GM19025 (cell line): Measurements from ENCODE around the gene RTP5.

Experiments used
- ATAC-seq: cut with Tn5 transposase; IDR thresholded peaks from one replicate; pipeline ENCODE4 v1.9.1; 2021; ENCODE audit warnings: mild to moderate bottlenecking, low read depth, moderate library complexity; ENCODE audit not compliant: unreplicated experiment

Gene RTP5

DNA sequence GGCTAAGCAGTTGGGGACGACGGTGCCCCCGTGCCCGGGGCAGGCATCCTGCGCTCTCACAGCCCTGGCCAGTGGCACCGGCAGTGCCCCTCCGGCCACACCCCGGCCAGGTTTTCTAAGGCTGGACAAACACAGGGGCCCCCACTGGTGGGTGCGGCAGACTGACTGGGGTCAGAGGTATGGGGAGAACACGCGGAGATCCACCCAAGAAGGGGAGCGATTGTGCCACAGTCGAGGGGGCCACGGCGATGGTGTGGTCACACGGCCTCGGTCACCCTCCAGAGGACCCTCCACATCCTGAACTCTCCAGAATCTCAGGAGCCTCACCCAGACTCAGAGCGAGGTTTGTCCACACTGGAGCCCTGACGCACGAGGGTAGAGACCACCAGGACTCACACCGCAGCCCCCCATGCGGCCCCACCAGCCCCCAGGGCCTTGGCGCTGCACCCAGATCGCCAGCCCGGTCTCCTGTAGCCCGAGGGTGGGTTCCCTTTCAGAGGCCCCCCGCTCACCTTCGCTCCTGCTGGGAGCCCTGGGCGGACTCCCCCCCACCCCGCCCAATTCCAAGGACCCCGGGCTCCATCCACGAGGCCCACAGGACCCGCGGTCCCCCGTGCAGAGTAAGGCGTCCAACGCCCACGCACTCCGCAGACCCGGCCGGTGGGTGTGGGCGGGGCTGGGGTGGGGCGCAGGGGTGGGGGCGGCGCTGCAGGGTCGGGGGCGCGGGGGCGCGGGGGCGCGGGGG lies 26.0 kb upstream of the RTP5 start:
- ATAC-seq: no peak

DNA sequence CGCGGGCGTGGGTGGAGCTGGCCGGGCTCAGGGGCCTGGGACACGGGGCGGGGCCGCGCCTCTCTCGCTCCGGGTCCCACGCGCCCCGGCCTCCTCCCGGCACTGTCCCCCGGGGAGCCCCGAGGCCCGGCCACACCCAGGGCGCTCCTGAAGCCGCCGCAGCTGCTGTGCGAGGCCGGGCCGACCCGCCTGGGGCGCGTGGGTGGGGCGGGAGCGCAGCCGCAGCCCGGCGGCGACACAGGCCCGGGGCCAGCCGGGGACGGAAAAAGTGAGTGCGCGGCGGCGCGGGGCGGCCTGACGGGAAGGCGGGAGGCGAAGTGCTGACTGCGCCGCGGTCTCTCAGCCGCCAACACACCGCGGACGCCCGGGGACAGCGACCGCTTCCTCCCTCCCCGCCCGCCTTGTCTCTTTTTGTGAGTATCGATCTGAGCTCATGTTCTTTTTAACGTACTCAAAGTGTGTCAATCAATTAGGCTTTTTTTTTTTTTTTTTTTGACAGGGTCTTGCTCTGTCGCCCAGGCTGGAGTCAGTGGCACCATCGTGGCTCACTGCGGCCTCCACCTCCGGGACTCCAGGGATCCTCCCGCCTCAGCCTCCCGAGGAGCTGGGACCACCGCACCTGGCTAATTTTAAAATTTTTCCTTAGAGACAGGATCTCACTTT lies 25.3 kb upstream of the RTP5 start:
- ATAC-seq: peak; percentile 41

DNA sequence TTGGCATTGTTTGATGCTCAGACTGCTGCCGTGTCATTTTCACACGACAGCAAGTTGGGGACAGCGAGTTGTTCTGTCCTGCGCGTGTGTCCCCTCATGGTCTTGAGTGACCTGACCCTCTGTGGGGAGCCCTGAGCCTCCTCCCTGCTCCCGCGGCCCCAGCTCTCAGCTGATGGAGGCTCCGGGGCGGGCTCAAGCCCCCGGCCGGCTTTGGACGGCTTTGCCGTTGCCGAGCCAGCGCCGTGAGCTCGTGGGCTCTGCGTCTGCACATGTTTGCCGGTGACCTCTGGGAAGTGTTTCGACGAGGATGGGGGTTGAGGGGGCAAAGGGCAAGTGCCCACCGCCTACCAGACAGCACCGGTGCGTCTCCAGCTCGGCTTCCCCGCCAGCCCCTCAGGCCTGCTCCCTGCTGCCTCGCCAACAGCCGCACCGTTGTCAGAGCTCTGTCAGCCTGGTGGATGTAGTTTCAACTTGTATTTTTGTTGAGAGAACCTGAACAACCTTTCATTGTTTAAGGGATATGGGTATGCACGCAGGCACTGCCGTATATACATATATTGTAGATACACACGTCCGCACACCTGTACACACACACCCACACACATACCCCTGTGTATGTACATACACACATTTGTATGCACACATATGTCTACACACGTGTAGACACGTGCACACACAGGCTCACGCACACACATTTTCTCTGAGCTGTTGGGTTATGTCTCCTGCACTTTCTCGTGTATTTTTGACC lies 24.5 kb upstream of the RTP5 start:
- ATAC-seq: no peak

DNA sequence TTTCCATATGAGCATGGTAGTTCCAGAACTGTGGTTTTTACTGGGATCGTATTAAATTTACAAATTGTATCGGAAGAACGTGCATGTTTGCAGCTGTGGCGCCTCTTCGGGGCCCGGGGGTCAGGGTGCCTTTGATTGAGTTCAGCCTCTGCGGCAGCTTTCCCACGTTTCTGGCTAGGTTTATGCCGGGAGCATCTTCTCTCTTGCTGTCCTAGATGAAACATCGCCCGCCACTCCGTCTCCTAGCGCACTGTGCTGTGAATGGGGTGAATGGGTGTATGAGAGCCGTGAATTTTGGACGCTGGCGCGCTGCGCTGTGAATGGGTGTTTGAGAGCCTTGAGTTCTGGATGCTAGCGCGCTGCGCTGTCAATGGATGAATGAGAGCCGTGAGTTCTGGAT lies 23.1 kb upstream of the RTP5 start:
- ATAC-seq: no peak

DNA sequence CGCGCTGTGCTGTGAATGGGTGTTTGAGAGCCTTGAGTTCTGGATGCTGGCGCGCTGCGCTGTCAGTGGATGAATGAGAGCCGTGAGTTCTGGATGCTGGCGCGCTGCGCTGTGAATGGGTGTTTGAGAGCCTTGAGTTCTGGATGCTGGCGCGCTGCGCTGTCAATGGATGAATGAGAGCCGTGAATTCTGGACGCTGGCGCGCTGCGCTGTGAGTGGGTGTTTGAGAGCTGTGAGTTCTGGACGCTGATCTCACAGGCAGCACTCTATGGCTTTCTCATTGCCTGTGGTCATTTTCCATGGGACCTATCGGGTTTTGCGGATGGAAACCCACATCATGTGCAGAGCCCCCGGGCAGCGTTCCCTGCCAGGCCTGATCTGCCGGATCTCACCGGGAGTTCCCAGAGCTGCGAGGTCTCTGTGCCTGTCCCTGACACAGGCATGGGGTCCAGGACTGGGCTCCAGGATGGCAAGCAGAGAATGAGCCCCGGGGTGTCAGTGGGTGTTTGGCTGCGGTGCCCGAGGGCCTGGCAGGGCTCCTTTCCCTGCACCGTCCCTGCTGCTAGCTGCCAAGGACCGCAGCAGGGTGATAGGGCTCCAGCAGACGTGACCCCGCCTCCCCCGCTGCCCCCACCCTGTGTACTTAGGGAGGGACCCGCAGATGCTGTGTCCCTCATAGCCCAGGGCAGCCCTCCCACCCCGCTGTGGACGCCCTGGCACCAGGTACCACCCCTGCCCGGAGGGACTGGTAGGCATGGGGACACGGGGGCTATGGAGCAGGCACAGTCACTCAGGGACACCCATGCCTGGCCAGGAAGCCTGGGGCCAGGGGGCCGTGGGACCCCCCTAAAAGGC lies 20.5 kb upstream of the RTP5 start:
- no peak for ATAC-seq

DNA sequence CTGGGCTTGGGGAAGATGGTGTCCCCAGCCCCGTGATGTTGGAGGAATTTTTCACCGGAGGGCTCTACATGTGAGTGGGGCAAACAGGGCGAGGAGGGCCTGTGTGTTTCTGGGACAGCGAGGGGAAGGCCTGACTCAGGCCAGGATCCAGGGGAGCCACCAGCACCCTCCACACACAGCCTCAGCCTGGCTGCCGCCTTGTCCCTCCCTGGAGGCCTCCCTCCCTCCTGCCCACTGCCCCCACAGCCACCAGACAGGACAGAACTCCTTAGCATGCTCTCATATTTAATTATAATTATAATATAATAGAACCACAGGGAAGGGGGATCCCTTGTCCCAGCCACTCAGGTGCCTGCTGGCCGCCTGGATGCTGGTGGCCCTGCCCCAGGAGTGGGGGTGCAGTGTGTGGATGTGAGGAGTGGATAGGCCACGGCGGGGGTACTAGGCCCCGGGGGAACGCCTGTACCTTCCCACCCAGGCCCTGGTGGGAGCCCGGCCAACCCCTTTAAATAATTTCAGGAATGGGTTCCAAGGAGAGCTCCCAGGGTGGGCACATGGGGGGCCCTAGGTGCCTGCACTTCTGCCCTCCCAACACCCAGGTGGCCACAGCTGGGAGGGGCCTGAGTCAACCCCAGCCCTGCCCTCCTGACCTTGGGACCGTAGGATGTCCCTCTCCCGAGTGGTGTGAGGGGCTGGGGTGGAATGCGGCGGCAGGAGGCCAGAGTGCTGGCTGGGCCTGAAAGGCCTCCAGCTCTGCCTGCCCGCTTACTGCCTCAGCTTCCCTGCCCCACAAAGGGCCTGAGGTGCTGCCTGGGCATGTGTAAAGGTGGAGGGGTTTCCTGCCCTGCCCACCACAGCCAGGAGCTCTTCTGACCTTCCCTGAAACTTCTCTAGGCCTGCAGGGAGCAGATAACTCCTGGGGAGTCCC lies 19.6 kb upstream of the RTP5 start:
- no peak for ATAC-seq

DNA sequence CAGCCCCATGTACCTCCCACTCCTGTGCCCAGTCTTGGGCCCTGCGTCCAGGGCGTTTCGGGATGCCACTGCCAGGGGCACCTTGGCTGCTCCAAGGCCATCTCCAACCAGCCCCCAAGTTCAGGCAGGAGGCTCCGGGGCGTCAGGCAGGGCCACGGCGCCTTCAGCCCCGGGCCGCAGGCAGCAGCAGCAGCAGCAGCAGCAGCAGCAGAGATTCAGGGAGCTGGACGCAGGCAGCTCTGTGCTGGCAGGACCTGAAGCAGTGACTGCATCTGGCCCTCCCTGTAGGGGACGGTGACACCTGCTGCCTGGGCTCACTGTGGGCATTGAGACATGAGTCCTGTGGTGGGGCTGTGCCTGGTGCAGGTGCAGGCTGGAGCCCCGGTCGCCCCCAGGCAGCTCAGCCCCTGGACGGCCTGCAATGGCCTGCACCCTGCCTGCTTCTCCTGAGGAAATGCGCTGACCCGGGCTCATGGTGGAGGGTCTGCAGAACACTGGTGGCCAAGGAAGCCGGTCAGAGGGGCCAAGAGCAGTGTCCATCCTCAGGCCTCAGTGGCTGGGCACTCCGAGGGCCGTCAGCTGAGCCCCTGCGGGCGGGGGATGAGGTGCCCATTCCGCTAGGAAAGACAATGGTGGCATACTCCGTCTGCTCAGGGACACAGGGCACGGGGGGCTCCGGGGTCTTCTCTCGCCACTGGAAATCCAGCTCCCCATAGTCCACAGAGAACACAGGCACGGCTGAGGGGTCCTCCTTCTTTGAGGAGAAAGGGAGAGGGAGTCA lies 18.8 kb upstream of the RTP5 start:
- no peak for ATAC-seq

DNA sequence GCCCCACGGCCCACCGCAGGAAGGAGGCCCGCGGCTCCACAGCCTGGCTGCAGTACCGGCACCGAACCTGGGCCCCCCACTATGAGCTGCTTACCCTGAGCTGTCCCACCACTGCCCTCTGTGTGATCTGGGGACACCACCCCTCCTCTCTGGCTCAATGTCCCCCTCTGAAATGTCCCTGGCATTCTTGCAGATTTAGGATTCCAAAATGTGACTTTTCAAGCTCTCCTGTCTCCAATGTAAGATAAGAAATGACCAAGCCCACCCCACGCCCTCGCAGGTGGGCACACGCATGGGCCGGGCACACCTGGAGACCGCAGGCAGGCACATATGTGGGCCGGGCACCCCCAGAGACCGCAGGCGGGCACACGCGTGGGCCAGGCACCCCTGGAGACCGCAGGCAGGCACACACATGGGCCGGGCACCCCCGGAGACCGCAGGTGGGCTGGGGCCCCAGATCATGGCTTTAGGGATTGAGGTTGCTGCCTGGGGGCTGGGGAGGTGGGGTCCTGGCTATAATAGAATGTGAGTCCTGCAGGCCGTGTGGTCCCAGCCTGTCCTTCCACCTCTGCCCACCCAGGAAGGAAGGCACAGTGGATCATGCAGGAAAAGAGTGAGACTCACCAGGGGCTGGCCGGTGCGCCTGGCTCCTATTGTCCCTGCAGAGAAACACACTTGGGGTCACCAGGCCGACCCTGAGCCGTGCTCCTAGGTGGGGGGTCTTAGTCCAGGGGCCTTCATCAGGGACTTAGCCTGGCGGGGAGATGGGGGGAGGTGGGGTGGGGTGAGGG lies 18.0 kb upstream of the RTP5 start:
- no peak for ATAC-seq

DNA sequence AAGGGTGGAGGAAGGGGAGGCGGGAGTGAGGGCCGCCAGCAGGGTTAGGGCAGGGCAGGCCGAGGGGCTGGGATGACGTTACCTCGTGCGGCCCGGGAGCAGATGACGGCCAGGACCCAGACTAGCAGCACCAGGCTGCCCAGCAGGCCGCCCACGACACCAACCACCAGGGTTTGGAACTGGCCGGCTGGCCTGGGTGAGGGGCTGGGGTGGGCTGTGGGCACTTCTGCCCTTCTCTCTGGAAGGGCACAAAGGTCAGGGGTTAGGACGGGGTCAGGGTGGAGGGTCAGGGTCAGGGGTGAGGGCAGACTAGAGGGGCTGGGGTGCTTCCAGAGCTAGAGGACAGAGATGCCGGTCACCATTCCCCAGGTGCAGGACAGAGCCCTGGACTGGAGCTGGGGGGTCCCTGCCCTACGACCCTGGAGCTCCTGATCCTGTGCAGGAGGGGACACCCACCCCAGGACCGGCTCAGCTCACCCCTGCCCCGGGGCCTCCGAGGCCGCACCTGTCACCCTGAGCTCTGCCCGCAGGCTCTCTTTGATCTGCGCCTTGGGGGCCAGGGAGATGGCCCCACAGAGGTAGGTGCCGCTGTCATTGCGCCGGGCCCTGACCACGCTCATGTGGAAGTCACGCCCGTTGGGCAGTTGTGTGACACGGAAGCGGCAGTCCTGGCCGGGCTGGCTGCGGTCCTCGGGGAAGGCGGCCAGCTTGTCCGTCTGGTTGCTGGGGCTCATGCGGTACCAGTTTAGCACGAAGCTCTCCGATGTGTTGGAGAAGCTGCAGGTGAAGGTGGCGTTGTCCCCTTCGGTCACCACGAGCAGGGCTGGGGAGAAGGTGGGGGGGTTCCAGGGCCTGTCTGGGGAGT lies 17.2 kb upstream of the RTP5 start:
- ATAC-seq: no peak

DNA sequence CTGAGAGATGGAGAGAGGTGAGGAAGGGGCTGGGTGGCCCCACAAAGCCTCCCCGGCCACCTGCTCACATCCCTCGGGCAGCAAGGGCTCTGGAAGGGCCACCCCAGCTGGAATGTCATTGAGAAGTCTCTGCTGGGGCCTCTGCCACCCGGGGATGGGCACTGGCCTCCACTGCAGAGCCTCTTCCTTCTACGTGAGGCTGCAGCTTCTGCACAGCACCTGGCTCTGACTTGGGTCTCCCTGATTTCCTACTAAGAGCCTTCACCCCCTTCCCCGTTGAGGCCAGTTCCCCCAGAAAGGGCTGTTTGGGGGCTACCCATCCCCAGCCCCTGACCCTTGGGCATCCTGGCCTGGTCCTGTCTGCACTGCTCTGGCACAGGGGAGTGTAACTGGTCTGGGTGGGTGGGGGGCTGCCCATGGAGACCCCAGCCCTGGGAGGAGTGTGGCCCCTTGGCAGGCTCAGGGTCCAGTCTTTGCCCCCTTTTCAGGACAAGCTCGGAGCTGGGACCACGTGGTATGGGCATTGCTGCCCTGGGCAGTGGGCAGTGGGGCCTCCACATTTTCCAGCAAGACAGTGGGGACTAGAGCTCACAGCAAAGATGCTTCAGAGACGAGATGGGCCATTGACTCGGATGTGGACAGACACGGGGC lies 16.4 kb upstream of the RTP5 start:
- no peak for ATAC-seq

DNA sequence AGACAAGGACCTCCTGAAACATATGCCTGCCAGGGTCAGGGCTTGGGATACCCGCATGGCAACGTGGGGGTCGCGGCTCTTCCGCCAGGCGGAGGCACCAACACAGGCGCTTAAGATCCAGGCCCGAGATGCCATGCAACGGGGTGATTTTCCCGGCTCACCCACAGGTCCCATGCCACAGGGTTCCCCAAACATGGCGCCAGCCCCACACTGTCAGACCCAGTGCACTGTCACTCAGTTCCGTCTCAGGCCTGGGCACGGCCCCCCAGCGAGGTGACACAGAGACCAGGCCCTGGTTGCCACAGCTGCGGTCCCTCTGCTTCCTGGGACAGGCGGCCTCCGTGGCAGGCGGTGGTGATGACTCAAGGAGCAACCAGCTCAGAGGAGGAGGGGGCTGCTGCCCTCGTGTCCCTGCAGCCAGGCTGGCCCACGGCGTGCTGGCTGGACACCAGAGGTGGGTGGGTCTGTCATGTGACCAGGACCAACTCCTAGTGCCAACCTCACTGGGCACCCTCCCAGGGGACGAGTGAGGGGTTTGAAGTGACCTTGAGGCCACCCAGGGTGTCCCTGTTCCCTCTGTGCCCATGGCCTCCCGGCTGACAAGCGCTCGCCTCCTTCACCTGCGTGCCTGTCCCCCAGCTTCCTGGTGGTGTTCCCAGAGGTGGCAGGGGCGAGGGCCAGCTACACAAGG lies 15.7 kb upstream of the RTP5 start:
- no peak for ATAC-seq

DNA sequence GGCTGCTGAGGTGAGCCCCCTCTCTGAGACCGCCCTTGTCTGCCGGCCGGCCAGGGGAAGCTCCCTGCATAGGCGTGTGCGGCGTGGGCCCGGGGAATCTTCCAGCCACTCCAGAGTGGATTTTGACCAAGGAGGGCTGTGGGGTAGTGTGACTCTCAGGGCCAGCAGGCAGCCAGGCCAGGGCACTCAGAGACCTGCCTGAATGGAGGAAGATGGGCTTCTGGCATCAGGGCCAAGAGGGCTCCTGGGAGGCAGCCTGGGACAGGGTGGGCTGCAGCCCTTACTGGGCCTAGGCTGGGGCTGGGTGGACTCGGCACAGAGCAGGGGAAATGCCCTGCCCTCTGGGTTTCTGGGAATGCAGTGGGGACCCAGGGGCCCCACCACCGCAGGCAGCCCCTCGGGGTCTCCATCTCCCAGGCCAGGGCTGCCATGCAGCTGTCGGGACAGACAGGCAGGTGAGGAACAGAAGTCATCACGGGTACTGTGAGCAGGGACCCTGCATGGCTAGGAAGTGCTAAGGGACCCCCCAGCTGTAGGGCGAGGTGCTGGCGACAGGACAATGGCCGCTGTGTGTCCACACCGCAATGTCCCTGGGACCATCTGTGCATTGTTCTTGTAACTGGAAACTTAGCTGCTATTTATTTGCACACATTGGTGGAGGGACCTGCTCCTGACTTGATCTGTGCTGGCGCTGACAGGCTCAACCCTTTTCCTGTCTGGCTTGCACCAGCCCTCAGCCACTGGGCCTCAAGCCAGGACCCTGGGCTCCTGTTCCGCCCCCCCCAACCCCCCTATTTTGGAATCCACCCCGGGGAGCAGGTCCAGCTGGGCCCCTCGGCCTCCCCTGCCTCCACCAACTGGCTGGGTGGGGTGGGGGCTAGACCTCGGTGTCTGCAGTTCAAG lies 14.9 kb upstream of the RTP5 start:
- ATAC-seq: no peak

DNA sequence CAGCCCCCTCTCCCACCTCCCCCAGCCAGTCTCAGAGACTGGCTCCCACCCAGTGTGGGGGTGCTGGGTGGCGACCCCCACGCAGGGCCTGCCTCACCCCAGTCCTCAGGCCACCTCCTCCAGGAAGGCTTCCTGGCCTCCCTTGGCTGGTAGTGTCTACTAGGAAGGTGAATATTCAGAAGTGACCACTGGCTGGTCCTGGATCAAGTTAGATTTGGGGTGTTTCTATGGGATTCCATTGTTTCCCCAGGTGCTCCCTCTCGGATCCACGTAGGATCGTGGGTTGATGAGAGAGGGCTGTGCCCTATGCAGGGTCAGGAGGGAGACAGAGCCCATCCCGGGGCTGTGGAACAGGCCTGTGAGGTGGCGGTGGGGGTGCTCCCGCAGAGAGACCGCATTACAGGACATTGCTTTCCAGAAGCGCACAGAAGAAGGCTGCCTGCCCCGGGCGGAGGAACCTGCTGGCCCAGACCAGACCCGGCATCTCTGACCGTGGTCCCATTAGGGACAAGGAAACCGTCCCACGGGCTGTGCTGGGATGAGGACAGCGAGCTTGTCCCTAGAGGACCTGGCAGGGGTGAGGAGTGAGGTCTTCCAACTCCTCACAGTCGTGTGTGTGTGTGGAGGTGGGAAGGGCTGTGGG lies 14.2 kb upstream of the RTP5 start:
- ATAC-seq: no peak

DNA sequence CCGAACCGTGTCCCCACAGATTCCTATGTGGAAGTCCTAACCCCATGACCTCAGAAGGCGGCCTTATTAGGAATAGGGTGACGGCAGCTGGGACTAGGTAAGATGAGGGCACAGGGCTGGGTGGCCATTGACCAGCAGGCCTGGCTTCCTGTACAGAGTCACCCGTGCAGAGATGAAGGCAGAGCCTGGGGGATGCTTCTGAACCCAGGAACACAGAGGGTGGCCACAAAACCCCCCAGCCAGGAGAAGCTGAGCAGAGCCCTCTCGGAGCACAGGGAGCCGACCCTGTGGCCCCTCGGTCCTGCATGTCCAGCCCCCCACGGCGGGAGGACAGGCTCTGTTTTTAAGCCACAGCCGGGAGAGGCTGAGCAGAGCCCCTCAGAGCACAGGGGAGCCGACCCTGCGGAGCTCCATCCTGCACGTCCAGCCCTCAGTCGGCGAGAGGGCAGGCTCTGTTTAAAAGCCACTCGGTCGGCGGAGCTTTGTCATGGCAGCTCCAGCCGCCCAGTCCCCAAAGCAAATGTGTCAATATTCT lies 13.6 kb upstream of the RTP5 start:
- ATAC-seq: no peak
